Fibroblast of lung (primary cell): ENCODE measurements around the gene TSSC4. TPM values are rescaled to one million over a fixed set of nuclear protein-coding genes. Genes with fewer than 3 reads are reported as not detected.

Experiments
- DNase-seq, 2 donors: peaks; one replicate each; pipeline versions ENCODE4 v3.0.0 to v3.0.0-alpha.2; 2010; ENCODE audit warnings: low read depth in 2 of 2
- H2AFZ ChIP-seq: 2 replicates; pipeline ENCODE4 v1.5.1; 2012; ENCODE audit warnings: low read length, control low read depth, inconsistent platforms
- H3K27ac ChIP-seq: 2 replicates; pipeline ENCODE4 v1.5.1; 2011; ENCODE audit warnings: low read length, control low read depth; ENCODE audit not compliant: insufficient read depth
- H3K27me3 ChIP-seq: 2 replicates; pipeline ENCODE4 v1.5.1; 2011; ENCODE audit warnings: mild to moderate bottlenecking, low read length; ENCODE audit not compliant: control insufficient read depth, insufficient read depth
- H3K36me3 ChIP-seq: 2 replicates; pipeline ENCODE4 v1.5.1; 2011; ENCODE audit warnings: low read length; ENCODE audit not compliant: control insufficient read depth, insufficient read depth
- H3K4me1 ChIP-seq: 2 replicates; pipeline ENCODE4 v1.5.1; 2011; ENCODE audit warnings: low read length; ENCODE audit not compliant: control insufficient read depth, insufficient read depth; ENCODE audit errors: extremely low read depth
- H3K4me2 ChIP-seq: 2 replicates; pipeline ENCODE4 v1.5.1; 2011; ENCODE audit warnings: low read length, control low read depth; ENCODE audit not compliant: insufficient read depth; ENCODE audit errors: extremely low read depth
- H3K4me3 ChIP-seq, 4 experiments: fragments of 200-600 bp in 1 of 4; sonication (generic) in 1 of 4; replicated peaks in 1 of 4; 2 replicates each; pipeline ENCODE4 v1.5.1; 2011 to 2016; ENCODE audit warnings: low read length in 4 of 4, low read depth in 3 of 4, mild to moderate bottlenecking in 3 of 4, control low read depth in 2 of 4, inconsistent platforms in 1 of 4, mixed read lengths in 1 of 4; ENCODE audit not compliant: insufficient read depth in 1 of 4; ENCODE audit errors: control extremely low read depth in 1 of 4
- H3K79me2 ChIP-seq: 2 replicates; pipeline ENCODE4 v1.5.1; 2012; ENCODE audit warnings: mild to moderate bottlenecking, low read length, inconsistent platforms; ENCODE audit not compliant: control insufficient read depth, insufficient read depth
- H3K9ac ChIP-seq: 2 replicates; pipeline ENCODE4 v1.5.1; 2011; ENCODE audit warnings: mild to moderate bottlenecking, low read length, control low read depth; ENCODE audit not compliant: insufficient read depth
- H3K9me3 ChIP-seq: 2 replicates; pipeline ENCODE4 v1.5.1; 2012; ENCODE audit warnings: low read depth, low read length; ENCODE audit not compliant: control insufficient read depth, insufficient read depth
- H4K20me1 ChIP-seq: 2 replicates; pipeline ENCODE4 v1.5.1; 2011; ENCODE audit warnings: low read length; ENCODE audit not compliant: control insufficient read depth, insufficient read depth; ENCODE audit errors: extremely low read depth
- EZH2 ChIP-seq: IDR thresholded peaks from 2 replicates; pipeline ENCODE4 v1.5.1; 2012; ENCODE audit warnings: low read length, control low read depth, mild to moderate bottlenecking; ENCODE audit errors: missing control alignments
- polyA plus RNA-seq, 2 donors: library from polyadenylated mRNA; depleted of rRNA in 1 of 2; stranded (reverse) in 1 of 2; unstranded in 1 of 2; fragments of >200 nt; gene quantifications; 2 replicates each; pipeline ENCODE4 v1.2.1, GENCODE V29; 2011 to 2012; ENCODE audit warnings: missing spikeins in 1 of 2
- total RNA-seq: library from RNA; depleted of rRNA; stranded (reverse); fragments of >200 nt; gene quantifications from 2 replicates; pipeline ENCODE4 v1.2.1, GENCODE V29; 2014
- TF ChIP-seq, protein P1 (sequence below), 2 donors: IDR thresholded peaks in 1 of 2; conservative IDR thresholded peaks in 1 of 2; 1 replicate in 1 of 2; 2 replicates in 1 of 2; pipeline ENCODE4 v1.5.1; 2011 to 2012; ENCODE audit warnings: low read length in 2 of 2, control low read depth in 1 of 2, inconsistent platforms in 1 of 2, low read depth in 1 of 2, mild to moderate bottlenecking in 1 of 2

The TSSC4 gene
- total and polyA plus RNA-seq, 2 donors (not counting 1 experiment from before 2014, with no cell fraction given), result 8.8 to 48.7 TPM

DNA sequence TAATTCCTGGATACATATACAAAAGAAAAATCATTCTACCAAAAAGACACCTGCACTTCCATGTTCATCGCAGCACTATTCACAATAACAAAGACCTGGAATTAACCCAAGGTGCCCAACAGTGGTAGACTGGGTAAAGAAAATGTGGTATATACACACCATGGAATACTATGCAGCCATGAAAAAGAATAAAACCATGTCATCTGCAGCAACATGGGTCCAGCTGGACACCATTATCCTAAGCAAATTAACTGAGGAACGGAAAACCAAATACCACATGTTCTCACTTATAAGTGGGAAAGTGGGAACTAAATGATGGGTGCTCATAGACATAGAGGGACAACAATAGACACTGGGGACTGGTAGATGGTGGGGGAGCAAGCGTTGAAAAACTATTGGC lies 39.3 kb downstream of the TSSC4 start:
- no peaks in the 10 kb centered on the region for H3K4me1 ChIP-seq
- H3K4me2 ChIP-seq, result no peak overlapping the region
- H4K20me1 ChIP-seq, result no peaks in the 10 kb centered on the region
- no peak overlapping the region for H3K9ac ChIP-seq
- no peaks in the 10 kb centered on the region for H3K36me3 ChIP-seq
- no peak overlapping the region for H3K27ac ChIP-seq
- H3K9me3 ChIP-seq, result no peaks in the 10 kb centered on the region
- DNase-seq, result no peak
- no peaks in the 10 kb centered on the region for H3K79me2 ChIP-seq
- H3K27me3 ChIP-seq, result peaks cover 4% of the 10 kb centered on the region
- TF ChIP-seq, protein P1, sequence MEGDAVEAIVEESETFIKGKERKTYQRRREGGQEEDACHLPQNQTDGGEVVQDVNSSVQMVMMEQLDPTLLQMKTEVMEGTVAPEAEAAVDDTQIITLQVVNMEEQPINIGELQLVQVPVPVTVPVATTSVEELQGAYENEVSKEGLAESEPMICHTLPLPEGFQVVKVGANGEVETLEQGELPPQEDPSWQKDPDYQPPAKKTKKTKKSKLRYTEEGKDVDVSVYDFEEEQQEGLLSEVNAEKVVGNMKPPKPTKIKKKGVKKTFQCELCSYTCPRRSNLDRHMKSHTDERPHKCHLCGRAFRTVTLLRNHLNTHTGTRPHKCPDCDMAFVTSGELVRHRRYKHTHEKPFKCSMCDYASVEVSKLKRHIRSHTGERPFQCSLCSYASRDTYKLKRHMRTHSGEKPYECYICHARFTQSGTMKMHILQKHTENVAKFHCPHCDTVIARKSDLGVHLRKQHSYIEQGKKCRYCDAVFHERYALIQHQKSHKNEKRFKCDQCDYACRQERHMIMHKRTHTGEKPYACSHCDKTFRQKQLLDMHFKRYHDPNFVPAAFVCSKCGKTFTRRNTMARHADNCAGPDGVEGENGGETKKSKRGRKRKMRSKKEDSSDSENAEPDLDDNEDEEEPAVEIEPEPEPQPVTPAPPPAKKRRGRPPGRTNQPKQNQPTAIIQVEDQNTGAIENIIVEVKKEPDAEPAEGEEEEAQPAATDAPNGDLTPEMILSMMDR (conservative IDR thresholded peaks at IDR 0.05 in 1 of 2, IDR thresholded peaks at IDR 0.05 in 1 of 2; ENCODE audit: low read depth in 1 of 2, low read length in 2 of 2), result no peak
- TF ChIP-seq EZH2, result no peak
- no peak overlapping the region for H3K4me3 ChIP-seq
- H2AFZ ChIP-seq, result no peak overlapping the region

DNA sequence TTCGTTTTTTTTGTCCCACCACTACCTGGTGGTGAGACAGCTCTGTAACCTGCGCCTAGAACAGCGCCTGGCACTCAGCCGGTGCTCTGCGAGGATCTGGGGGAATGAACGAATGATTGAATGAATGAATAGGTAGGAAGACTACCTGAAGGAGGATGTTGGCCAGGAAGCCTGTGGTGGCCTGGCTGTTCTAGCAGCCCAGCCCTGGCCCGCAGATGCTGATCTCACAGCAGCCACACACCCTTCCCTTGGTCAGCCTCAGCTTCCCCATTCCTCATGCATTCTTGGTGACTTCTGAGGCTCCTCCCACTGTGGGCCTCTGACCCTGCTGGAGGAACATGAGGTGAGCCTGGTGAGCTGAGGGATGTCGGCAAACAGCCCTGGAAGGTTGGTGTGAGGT lies 40.1 kb downstream of the TSSC4 start:
- no peak for TF ChIP-seq EZH2
- TF ChIP-seq, protein P1 (conservative IDR thresholded peaks at IDR 0.05 in 1 of 2, IDR thresholded peaks at IDR 0.05 in 1 of 2; ENCODE audit: low read depth in 1 of 2, low read length in 2 of 2), result no peak
- no peaks in the 10 kb centered on the region for H3K79me2 ChIP-seq
- no peaks in the 10 kb centered on the region for H3K9me3 ChIP-seq
- no peaks in the 10 kb centered on the region for H4K20me1 ChIP-seq
- H3K27me3 ChIP-seq, result peaks cover 4% of the 10 kb centered on the region
- no peak overlapping the region for H3K4me3 ChIP-seq
- no peak overlapping the region for H2AFZ ChIP-seq
- no peak for DNase-seq
- no peak overlapping the region for H3K9ac ChIP-seq
- no peaks in the 10 kb centered on the region for H3K4me1 ChIP-seq
- H3K36me3 ChIP-seq, result no peaks in the 10 kb centered on the region
- no peak overlapping the region for H3K4me2 ChIP-seq
- no peak overlapping the region for H3K27ac ChIP-seq

DNA sequence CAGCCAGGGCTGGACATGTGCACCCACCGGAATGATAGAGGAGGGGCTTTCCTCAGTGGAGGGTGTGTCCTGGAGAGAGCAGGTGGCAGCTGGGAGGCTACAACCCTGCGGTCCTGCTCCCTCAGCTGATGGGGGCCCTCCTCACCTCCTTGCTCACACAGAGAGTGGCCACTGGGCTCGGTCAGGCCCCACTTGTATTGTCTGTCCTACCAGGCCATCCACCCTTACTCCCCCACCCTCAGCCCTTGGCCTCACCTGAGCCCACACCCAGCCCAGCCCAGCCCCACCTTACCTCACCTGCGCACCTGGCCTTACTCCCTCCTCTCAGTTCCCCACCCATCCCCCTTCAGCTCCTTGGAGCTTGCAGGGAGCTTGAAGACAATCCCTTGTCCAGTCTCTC lies 40.6 kb downstream of the TSSC4 start:
- no peaks in the 10 kb centered on the region for H4K20me1 ChIP-seq
- H3K4me2 ChIP-seq, result no peak overlapping the region
- no peak for DNase-seq
- H3K9me3 ChIP-seq, result no peaks in the 10 kb centered on the region
- H3K4me3 ChIP-seq, result no peak overlapping the region
- no peak overlapping the region for H3K9ac ChIP-seq
- H3K79me2 ChIP-seq, result no peaks in the 10 kb centered on the region
- H3K27me3 ChIP-seq, result peaks cover 4% of the 10 kb centered on the region
- H3K27ac ChIP-seq, result no peak overlapping the region
- TF ChIP-seq, protein P1 (conservative IDR thresholded peaks at IDR 0.05 in 1 of 2, IDR thresholded peaks at IDR 0.05 in 1 of 2; ENCODE audit: low read depth in 1 of 2, low read length in 2 of 2), result no peak
- TF ChIP-seq EZH2, result no peak
- no peaks in the 10 kb centered on the region for H3K36me3 ChIP-seq
- no peaks in the 10 kb centered on the region for H3K4me1 ChIP-seq
- H2AFZ ChIP-seq, result no peak overlapping the region
